ENCODE results near the gene IL12RB1.

Gene IL12RB1

GRCh38 chr19:18104793-18105131 is 18.0 kb upstream of the IL12RB1 start:
- DNase-seq (ENCODE audit: low read depth): no peak
- peak overlapping the region; percentile 30 for H3K4me3 ChIP-seq (ENCODE audit: low read depth, low read length)
- no peak for TF ChIP-seq CTCF (IDR thresholded peaks at IDR 0.05; ENCODE audit: control insufficient read depth, extremely low read depth, insufficient read depth)

DNA sequence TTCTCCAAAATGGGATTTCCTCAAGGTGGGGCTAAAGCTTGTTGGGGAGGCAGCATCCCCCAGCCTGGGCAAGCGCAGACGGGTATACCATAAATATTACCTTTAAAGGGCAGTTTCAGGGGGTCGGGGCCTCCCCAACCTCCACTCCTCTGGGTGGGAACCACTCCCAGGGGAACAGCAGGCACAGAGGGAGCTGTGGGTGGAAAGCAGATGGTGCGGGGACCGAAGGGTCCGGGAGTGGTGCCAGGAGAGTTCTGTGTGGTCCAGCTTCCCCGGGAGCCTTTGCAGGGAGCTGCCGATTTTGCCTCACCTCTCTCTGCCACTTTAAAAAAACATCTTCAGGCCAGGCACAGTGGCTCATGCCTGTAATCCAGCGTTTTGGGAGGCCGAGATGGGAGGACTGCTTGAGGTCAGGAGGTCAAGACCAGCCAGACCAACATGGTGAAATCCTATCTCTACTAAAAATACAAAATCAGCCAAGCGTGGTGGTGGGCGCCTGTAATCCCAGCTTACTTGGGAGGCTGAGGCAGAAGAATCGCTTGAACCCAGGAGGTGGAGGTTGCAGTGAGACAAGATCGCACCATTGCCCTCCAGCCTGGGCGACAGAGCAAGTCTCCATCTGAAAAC is 16.3 kb upstream of the IL12RB1 start:
- no peak for TF ChIP-seq CTCF (IDR thresholded peaks at IDR 0.05; ENCODE audit: control insufficient read depth, extremely low read depth, insufficient read depth)
- H3K4me3 ChIP-seq (ENCODE audit: low read depth, low read length): no peak overlapping the region
- DNase-seq (ENCODE audit: low read depth): no peak

DNA sequence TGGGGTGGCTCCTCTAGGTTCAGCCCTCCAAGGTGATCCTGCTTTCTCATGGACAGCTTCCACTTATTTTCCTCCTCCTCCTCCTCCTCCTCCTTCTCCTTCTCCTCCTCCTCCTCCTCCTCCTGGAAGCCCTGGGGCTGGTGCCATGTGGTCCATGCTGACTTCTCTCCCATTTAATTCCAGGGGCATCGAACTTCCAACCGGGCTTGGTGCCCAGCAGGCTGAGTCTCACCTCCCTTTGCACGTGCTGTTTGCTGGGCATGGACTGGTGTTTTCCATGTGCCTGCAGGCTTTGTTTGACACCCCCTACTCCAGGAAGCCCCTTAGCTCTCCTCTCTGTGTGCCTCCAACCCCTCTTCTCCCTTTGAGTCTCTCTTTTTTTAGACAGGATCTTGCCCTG is 14.5 kb upstream of the IL12RB1 start:
- no peak overlapping the region for H3K4me3 ChIP-seq (ENCODE audit: low read depth, low read length)
- no peak for DNase-seq (ENCODE audit: low read depth)
- no peak for TF ChIP-seq CTCF (IDR thresholded peaks at IDR 0.05; ENCODE audit: control insufficient read depth, extremely low read depth, insufficient read depth)

GRCh38 chr19:18100710-18101109 is 14.0 kb upstream of the IL12RB1 start:
- no peak for TF ChIP-seq CTCF (IDR thresholded peaks at IDR 0.05; ENCODE audit: control insufficient read depth, extremely low read depth, insufficient read depth)
- DNase-seq (ENCODE audit: low read depth): no peak
- H3K4me3 ChIP-seq (ENCODE audit: low read depth, low read length): no peak overlapping the region

- no peak for DNase-seq (ENCODE audit: low read depth)
- no peak for TF ChIP-seq CTCF (IDR thresholded peaks at IDR 0.05; ENCODE audit: control insufficient read depth, extremely low read depth, insufficient read depth)
- H3K4me3 ChIP-seq (ENCODE audit: low read depth, low read length): no peak overlapping the region
Observed at GRCh38 chr19:18099623-18099995, 12.9 kb upstream of the IL12RB1 start.

GRCh38 chr19:18098891-18099622 is 12.3 kb upstream of the IL12RB1 start:
- no peak overlapping the region for H3K4me3 ChIP-seq (ENCODE audit: low read depth, low read length)
- no peak for TF ChIP-seq CTCF (IDR thresholded peaks at IDR 0.05; ENCODE audit: control insufficient read depth, extremely low read depth, insufficient read depth)
- no peak for DNase-seq (ENCODE audit: low read depth)
